B cell (primary cell): ENCODE data around the gene PGAM1. TPM values are rescaled to one million over a fixed set of nuclear protein-coding genes. Genes with fewer than 3 reads are reported as not detected.

Experiments
- ATAC-seq: fragments of 200-7000 bp; cut with Tn5 transposase; one replicate; pipeline ENCODE4 v1.10.0; 2021; ENCODE audit warnings: low read depth, mild to moderate bottlenecking, moderate number of reproducible peaks, moderate library complexity
- CTCF ChIA-PET: fragments of 350-600 bp; sonication (Branson Sonifier 250); formaldehyde crosslinking; loops from one replicate; lab custom pipeline; 2021; ENCODE audit warnings: antibody characterized with exemption, inconsistent platforms; lab: Charles Lee
- POLR2A ChIA-PET: fragments of 350-600 bp; sonication (Branson Sonifier 250); formaldehyde crosslinking; loops from one replicate; lab custom pipeline; 2021; ENCODE audit warnings: antibody characterized with exemption; lab: Charles Lee
- DNase-seq: peaks from one replicate; pipeline ENCODE4 v3.0.0; 2013
- H2AFZ ChIP-seq: 2 replicates; pipeline ENCODE4 v1.6.1; 2012; ENCODE audit warnings: mild to moderate bottlenecking, low read depth, low read length; ENCODE audit not compliant: insufficient read depth, poor library complexity, severe bottlenecking
- H3K27ac ChIP-seq, 2 donors: 1 replicate in 1 of 2; 2 replicates in 1 of 2; pipeline ENCODE4 v1.5.1; 2012 to 2013; ENCODE audit warnings: low read length in 2 of 2, mild to moderate bottlenecking in 2 of 2, moderate library complexity in 1 of 2
- H3K27me3 ChIP-seq, 4 experiments: fragments of 200-600 bp in 1 of 4; sonication (generic) in 1 of 4; replicated peaks in 1 of 4; 1 replicate in 2 of 4; 2 replicates in 2 of 4; pipeline versions ENCODE4 v1.6.1 to v1.7.0; 2013 to 2016; ENCODE audit warnings: low read length in 3 of 4, mild to moderate bottlenecking in 2 of 4, mixed read lengths in 1 of 4, moderate library complexity in 1 of 4; ENCODE audit not compliant: insufficient read depth in 4 of 4, control insufficient read depth in 3 of 4; ENCODE audit errors: control extremely low read depth in 1 of 4
- H3K36me3 ChIP-seq, 2 experiments: replicated peaks in 1 of 2; 1 replicate in 1 of 2; 2 replicates in 1 of 2; pipeline versions ENCODE4 v1.6.1 to v1.7.1; 2013; ENCODE audit warnings: low read length in 1 of 2; ENCODE audit not compliant: insufficient read depth in 2 of 2, control insufficient read depth in 1 of 2; ENCODE audit errors: control extremely low read depth in 1 of 2, extremely low read depth in 1 of 2
- H3K4me1 ChIP-seq, 2 donors: fragments of 200-600 bp in 1 of 2; sonication (generic) in 1 of 2; 1 replicate in 1 of 2; 2 replicates in 1 of 2; pipeline versions ENCODE4 v1.5.1 to v1.6.1; 2013 to 2017; ENCODE audit warnings: low read length in 2 of 2; ENCODE audit not compliant: control insufficient read depth in 2 of 2, insufficient read depth in 2 of 2
- H3K4me2 ChIP-seq: replicated peaks from 2 replicates; pipeline ENCODE3; 2012; ENCODE audit warnings: mild to moderate bottlenecking, low read depth, low read length; ENCODE audit not compliant: poor library complexity, severe bottlenecking
- H3K4me3 ChIP-seq, 5 experiments: fragments of 200-600 bp in 1 of 5; sonication (generic) in 1 of 5; 1 replicate in 3 of 5; 2 replicates in 2 of 5; pipeline versions ENCODE4 v1.5.1 to v1.7.0; 2011 to 2016; ENCODE audit warnings: low read length in 4 of 5, mild to moderate bottlenecking in 4 of 5, low read depth in 2 of 5, control low read depth in 1 of 5, moderate library complexity in 1 of 5; ENCODE audit not compliant: insufficient read depth in 1 of 5; ENCODE audit errors: control extremely low read depth in 1 of 5, extremely low read depth in 1 of 5
- H3K79me2 ChIP-seq: fragments of 200-600 bp; sonication (generic); one replicate; pipeline ENCODE4 v1.6.0; 2016; ENCODE audit warnings: low read length; ENCODE audit not compliant: control insufficient read depth, insufficient read depth
- H3K9ac ChIP-seq: fragments of 200-600 bp; sonication (generic); 2 replicates; pipeline ENCODE4 v1.6.1; 2017; ENCODE audit warnings: mild to moderate bottlenecking, low read length, moderate library complexity
- H3K9me3 ChIP-seq, 3 donors: one replicate each; pipeline versions ENCODE4 v1.6.1 to v1.7.1; 2013; ENCODE audit warnings: low read length in 2 of 3; ENCODE audit not compliant: control insufficient read depth in 2 of 3, insufficient read depth in 1 of 3; ENCODE audit errors: control extremely low read depth in 1 of 3
- H4K20me1 ChIP-seq: 2 replicates; pipeline ENCODE4 v1.6.0; 2012; ENCODE audit warnings: mild to moderate bottlenecking, low read length; ENCODE audit not compliant: insufficient read depth, control insufficient read depth, poor library complexity, severe bottlenecking
- H3K27ac Mint-ChIP-seq: one replicate; pipeline ENCODE4 v1.8.0; 2021; ENCODE audit warnings: mixed read lengths
- H3K27me3 Mint-ChIP-seq: one replicate; pipeline ENCODE4 v1.8.0; 2021; ENCODE audit warnings: mixed read lengths
- H3K4me1 Mint-ChIP-seq: one replicate; pipeline ENCODE4 v1.8.0; 2021; ENCODE audit warnings: mixed read lengths
- H3K4me3 Mint-ChIP-seq: one replicate; pipeline ENCODE4 v1.8.0; 2021; ENCODE audit warnings: mixed read lengths
- H3K9me3 Mint-ChIP-seq: one replicate; pipeline ENCODE4 v1.8.0; 2022; ENCODE audit warnings: mixed read lengths; ENCODE audit not compliant: insufficient read depth
- EZH2 ChIP-seq: IDR thresholded peaks from 2 replicates; pipeline ENCODE4 v1.6.1; 2012; ENCODE audit warnings: borderline replicate concordance, low read depth, mild to moderate bottlenecking, moderate library complexity, low read length; ENCODE audit not compliant: insufficient read depth, poor library complexity, severe bottlenecking
- WGBS: methylation state at CpG from one replicate; pipeline ENCODE4 v1.1.5; 2013; ENCODE audit warnings: missing lambda C conversion rate; ENCODE audit not compliant: insufficient coverage; 5-methylcytosine and 5-hydroxymethylcytosine counted together
- intact Hi-C: fragments of 100-400 bp; cut with micrococcal nuclease; formaldehyde crosslinking; loops from one replicate; pipeline ENCODE4 v1.10.0; 2022
- polyA plus RNA-seq: library from polyadenylated mRNA; depleted of rRNA; stranded (reverse); fragments of >200 nt; gene quantifications from 2 replicates; pipeline ENCODE4 v1.2.3, GENCODE V29; 2012
- total RNA-seq, 2 donors: library from RNA; stranded (reverse); fragments of 120-200 nt in 1 of 2; gene quantifications; 1 replicate in 1 of 2; 2 replicates in 1 of 2; pipeline versions ENCODE4 v1.2.3 to v1.2.4, GENCODE V29; 2013 to 2022
- TF ChIP-seq, protein P1 (sequence below): fragments of 200-600 bp; IDR thresholded peaks from one replicate; pipeline ENCODE4 v1.8.0; 2022; ENCODE audit warnings: antibody characterized with exemption, mild to moderate bottlenecking

The PGAM1 gene
- total and polyA plus RNA-seq, 2 donors (not counting 1 experiment from before 2014, with no cell fraction given), result 48.7 to 83.4 TPM

DNA sequence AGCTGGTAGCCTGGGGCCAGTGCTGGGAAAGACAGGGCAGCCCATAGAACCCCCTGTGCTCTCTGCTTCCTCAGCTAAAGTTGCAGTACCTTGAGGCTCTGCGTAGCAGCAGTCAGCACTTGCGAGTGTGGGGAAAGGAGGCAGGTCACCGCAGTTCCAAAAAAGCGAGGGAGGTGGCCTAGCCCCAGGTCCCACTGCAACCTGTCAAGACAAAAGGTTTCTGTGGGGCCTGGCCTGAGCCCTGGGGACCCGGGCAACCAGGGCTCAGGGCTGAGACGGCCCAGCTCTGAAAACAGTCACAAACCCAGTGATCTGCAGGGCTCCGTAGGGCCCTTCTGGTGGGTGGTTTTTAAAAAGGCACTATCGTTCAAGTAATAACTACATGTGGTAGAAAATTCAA, 44.4 kb upstream of the PGAM1 start:
- intact Hi-C loops, result no loop called here

DNA sequence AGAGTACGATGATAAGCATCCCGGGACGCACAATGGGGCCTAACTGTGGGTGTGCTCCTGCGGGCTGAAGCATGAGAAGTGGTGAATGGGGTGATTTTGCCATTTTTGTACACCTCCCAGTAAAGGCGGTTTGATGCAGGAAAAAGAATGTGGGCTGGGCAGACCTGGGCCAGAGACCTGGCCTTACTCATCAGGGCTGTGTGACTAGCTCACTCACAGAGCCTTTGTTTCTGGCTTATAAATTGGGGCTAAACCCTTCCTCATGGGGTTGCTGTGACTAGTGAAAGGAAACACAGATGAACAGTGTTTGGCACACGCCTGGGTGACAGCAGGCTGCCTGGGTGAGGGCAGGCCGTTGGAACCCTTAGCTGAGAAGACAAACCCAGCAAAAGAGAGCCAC, 42.8 kb upstream of the PGAM1 start:
- Histone ChIP-seq H3K4me1 (no peaks in the 10 kb centered on the region), H3K4me3 (no peak overlapping the region), H3K27ac (no peak overlapping the region), H3K79me2 (no peaks in the 10 kb centered on the region), H3K27me3 (no peaks in the 10 kb centered on the region), H4K20me1 (no peaks in the 10 kb centered on the region), H3K36me3 (peaks cover 1 to 50% of the 10 kb centered on the region in 2 experiments), H3K9ac (no peak overlapping the region), H2AFZ (no peak overlapping the region), H3K9me3 (no peaks in the 10 kb centered on the region), H3K4me2 (no peak overlapping the region)
- intact Hi-C loops, result no loop called here
- ChIA-PET POLR2A (no interaction called here), CTCF (no interaction called here)
- no peak for ATAC-seq
- TF ChIP-seq, protein P1, sequence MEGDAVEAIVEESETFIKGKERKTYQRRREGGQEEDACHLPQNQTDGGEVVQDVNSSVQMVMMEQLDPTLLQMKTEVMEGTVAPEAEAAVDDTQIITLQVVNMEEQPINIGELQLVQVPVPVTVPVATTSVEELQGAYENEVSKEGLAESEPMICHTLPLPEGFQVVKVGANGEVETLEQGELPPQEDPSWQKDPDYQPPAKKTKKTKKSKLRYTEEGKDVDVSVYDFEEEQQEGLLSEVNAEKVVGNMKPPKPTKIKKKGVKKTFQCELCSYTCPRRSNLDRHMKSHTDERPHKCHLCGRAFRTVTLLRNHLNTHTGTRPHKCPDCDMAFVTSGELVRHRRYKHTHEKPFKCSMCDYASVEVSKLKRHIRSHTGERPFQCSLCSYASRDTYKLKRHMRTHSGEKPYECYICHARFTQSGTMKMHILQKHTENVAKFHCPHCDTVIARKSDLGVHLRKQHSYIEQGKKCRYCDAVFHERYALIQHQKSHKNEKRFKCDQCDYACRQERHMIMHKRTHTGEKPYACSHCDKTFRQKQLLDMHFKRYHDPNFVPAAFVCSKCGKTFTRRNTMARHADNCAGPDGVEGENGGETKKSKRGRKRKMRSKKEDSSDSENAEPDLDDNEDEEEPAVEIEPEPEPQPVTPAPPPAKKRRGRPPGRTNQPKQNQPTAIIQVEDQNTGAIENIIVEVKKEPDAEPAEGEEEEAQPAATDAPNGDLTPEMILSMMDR, result no peak
- TF ChIP-seq EZH2, result no peak
- no peaks in the 10 kb centered on the region for H3K9me3 Mint-ChIP-seq
- DNase-seq, result peak; percentile 18
- no peaks in the 10 kb centered on the region for H3K27me3 Mint-ChIP-seq
- no peak overlapping the region for H3K4me3 Mint-ChIP-seq
- H3K27ac Mint-ChIP-seq, result no peak overlapping the region
- no peaks in the 10 kb centered on the region for H3K4me1 Mint-ChIP-seq
- 95% methylated on average over 7 of the region's 7 CpGs for WGBS

More for the DNA sequence above, 44.4 kb upstream of the PGAM1 start:
- H3K27ac Mint-ChIP-seq, result no peak overlapping the region
- Histone ChIP-seq H4K20me1 (no peaks in the 10 kb centered on the region), H3K4me2 (no peak overlapping the region), H3K9ac (no peak overlapping the region), H3K4me1 (no peaks in the 10 kb centered on the region), H3K79me2 (no peaks in the 10 kb centered on the region), H3K27me3 (no peaks in the 10 kb centered on the region), H2AFZ (no peak overlapping the region), H3K4me3 (no peak overlapping the region), H3K9me3 (no peaks in the 10 kb centered on the region), H3K36me3 (peaks cover 0 to 50% of the 10 kb centered on the region in 2 experiments), H3K27ac (no peak overlapping the region)
- ATAC-seq (no peak), DNase-seq (peak; percentile 11)
- no peaks in the 10 kb centered on the region for H3K27me3 Mint-ChIP-seq
- H3K9me3 Mint-ChIP-seq, result no peaks in the 10 kb centered on the region
- TF ChIP-seq, protein P1, result no peak
- TF ChIP-seq EZH2, result no peak
- ChIA-PET POLR2A (no interaction called here), CTCF (no interaction called here)
- WGBS, result 90% methylated on average over 5 of the region's 8 CpGs
- no peaks in the 10 kb centered on the region for H3K4me1 Mint-ChIP-seq
- H3K4me3 Mint-ChIP-seq, result no peak overlapping the region
